SKM-1 treated with dmso at 0.1 percent for 144 hours (cell line): ENCODE data around the gene TARS2.

Source experiments
- DNase-seq: peaks from one replicate; lab custom pipeline; 2025; ENCODE audit not compliant: unreplicated experiment; lab: John Stamatoyannopoulos, UW

TARS2 gene

DNA sequence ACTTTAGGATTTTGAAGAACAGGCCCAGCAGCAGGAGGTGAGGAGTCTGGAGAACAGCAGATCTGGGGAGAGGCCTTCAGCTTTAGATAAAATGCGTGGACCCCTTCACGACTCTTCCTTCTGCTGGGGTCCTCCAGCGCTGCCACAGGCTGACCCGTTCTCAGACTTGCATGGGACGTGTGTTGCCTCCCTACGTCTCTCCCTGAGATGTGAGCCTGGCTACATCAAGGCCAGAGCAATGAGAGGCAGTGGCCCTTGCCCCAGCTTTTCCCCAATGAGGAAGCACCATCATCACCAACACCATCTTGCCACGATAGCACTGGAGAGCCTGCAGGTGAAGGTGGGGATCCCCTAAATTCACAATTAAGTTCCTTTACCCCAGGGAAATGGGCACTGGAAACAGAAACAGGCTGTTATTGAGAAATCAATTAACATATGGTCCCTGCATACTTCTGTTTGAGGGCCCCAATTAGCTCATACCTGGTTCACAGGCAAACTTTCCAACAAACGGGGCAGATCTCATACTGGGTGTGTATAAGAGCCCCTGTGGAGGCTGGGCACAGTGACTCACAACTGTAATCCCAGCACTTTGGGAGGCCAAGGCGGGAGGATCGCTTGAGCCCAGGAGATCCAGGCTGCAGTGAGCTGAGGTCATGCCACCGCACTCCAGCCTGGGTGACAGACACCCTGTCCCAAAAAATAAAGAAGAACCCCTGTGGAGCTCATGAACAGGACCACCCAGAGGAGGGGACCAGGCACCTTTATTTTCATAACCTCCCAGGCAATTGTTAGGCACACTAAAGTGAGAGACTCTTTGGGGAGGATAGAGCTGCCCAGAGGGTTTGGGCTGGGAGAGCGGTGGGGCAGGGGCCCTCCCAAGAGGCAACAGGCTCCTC, 49.9 kb downstream of the TARS2 start:
- DNase-seq: no peak

DNA sequence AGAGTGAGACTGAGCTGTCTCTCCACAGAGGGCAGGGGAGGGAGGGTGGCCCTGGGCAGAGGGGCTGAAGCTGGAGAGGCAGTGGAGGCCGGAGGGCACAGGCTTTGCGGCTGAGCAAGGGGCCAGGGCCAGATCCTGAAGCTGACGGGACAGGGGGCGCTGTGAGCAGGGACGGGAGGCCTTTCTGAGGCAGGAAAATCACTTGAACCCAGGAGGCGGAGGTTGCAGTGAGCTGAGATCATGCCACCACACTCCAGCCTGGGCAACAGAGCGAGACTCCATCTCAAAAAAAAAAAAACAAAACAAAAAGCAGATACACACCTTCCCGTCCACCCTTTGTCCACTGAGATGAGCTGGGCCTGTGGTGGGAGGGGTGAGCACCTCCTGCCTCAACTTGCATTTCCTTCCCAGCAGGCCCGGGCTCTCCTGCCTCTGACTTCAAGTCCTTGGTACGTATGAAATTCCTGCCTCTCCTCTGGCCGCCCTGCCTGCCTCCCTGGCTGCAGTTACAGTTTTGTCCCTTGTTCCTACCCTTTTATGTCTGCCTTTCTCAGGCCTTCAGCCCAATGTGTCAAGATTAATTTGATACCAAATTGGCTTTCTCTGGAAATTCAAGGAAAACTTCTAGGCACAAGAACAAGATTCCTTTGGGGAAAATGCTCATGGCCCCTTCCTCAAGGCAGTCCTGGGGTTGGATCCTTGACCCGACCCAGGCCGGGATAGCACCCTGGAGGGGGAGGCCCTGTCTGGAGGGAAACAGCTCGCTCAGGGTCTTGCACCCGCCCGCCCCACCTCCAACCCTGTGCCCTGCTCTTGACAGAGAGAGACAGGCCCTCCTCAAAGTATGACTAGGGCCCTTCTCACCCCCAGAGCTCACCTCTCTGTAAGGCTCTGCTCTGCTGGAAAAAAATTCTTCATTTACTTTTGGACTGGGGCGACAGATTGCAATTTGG, 50.8 kb downstream of the TARS2 start:
- no peak for DNase-seq

DNA sequence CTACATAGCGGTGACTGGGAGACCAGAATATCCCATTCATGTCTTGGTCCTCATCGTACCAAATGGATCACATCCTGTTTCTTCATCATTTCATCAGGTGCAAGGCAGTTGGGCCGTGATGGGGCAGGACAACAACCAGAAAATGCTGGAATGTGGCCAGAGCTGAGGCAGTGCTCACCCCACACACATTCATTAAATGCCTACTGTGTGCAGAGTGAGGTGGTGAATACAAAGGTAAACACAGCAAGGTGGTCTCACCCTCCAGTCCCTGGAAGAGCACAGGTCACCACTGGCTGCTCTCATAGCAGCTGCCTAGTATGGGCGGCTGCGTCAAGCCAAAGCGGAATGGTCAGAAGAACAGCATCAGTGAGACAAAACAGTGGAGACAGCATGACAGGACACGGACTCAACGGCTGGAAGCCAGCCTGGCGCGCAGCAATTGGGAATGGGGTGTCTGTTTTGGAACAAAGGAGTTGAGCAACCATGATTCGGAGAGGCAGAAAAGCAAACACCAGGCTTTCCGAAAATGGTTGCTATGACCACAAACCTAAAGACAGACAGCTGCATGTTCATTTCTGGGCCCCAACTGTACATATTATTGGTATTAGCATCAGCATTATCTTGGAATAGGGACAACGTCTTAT, 56.4 kb downstream of the TARS2 start:
- no peak for DNase-seq

DNA sequence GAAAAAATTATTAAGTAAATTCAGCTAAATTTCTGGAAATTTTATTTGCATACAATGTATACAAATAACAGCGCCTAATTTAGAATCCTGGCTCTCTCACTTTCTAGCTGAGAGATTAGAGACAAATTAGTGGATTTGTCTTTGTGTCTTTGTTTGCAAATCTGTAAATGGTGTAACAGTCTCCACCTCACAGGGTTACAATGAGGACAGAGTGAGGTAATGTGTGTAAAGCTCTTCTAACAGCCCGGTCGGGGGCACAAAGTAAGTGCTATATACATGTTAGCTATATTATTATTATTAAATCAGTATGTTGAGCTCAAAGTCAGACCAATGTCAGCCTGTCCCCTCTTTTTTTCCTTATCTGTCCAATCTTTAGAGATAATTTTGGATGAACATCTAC, 57.0 kb downstream of the TARS2 start:
- no peak for DNase-seq

DNA sequence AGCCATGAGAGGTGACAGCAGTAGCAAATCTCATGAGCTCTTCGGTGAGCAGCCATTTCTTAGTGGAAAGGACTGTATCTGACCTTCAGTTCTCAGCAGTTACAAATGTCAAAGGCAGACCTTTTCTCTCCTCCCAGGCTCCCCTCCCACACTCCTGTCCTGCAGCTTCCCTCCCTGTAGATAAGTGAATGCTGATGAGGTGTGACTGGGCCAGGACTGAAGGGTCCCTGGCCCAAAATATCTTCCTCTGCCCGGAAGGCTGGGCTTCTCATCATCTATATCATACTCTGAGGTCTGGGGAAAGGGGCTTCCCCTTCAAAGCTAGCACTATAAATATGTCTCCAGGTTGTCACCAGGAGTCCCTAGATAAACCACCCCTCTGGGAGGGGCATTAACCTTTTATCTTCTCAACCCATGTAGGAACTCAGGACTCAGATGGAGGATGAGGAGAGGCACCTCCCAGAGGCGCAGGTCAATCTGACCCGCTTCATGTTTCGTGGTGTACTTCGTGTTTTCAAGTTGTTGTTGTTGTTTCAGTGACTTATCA, 58.3 kb downstream of the TARS2 start:
- DNase-seq: no peak

DNA sequence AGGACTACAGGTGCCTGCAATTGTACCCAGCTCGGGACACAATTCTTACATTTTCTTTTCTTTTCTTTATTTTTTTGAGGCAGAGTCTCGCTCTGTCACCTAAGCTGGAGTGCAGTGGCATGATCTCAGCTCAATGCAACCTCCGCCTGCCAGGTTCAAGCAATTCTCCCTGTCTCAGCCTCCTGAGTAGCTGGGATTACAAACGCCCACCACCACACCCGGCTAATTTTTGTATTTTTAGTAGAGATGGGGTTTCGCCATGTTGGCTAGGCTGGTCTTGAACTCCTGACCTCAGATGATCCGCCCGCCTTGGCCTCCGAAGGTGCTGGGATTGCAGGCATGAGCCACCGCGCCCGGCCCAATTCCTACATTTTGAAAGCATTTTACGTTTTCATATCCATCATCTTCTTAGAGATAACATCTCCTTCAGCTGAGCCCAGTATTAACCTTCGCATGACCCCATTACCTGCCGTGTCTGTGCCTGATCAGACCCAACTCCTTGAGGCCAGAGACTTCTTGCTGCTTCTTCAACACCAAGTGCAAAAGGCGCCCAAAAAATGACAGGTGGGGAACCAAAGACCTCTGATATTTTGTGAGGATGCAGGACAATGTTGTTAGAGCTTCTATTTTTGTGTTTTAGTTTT, 59.2 kb downstream of the TARS2 start:
- DNase-seq: no peak

DNA sequence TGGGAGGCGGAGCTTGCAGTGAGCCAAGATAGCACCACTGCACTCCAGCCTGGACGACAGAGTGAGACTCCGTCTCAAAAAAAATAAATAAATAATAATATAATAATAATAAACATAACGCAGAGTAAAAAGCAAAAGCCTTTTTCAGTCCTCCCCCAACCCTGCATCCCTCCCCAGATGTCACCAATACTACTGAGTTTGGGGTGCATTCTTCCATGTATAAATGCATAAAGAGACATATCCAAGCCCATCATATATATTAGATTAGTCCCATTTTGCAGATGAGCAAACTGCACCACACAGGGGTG, 61.1 kb downstream of the TARS2 start:
- DNase-seq: no peak

DNA sequence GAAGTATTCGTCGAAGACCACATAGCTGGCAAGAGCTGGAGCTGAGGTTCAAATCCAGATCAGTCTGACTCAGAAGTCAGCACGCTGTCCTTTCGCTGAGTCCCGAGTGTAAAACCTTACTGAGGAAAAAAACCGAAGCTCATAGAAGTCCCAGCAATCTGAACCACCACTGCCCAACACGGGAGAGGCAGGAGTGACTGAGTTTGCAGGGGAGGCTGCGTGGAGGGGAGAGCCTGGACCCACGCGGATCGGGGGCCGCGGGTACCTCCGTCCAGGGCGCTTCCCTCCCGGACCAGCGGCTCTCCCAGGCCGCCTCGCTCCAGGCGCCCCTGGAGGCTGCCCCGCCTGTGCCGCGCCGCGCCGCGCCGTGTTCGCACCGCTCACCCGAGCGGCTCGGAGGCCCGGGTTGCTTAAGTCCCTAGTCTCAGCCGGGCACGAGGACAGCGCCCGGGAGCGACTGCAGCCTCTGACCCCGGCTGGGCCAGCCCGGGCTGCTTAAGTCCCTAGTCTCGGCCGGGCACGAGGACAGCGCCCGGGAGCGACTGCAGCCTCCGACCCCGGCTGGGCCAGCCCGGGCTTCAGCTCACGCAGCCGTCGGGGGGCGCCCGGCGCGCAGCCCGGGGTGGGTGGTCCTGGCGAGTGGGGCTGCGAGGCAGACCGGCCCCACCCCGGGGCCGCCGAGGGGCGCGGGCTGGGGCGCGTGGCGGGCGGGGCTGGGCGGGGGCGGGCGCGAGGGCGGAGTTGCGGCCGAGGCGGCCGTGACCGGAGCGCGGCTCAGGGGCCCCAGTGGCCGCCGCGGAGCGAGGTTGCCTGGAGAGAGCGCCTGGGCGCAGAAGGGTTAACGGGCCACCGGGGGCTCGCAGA, 61.6 kb downstream of the TARS2 start, which contains the start of gene ADAMTSL4:
Gene ADAMTSL4 (plus strand): TSS at position 777 of the 864 bp plus-strand sequence. CDS start 2,881 bp downstream, outside the sequence.
- peak; percentile 77 for DNase-seq

DNA sequence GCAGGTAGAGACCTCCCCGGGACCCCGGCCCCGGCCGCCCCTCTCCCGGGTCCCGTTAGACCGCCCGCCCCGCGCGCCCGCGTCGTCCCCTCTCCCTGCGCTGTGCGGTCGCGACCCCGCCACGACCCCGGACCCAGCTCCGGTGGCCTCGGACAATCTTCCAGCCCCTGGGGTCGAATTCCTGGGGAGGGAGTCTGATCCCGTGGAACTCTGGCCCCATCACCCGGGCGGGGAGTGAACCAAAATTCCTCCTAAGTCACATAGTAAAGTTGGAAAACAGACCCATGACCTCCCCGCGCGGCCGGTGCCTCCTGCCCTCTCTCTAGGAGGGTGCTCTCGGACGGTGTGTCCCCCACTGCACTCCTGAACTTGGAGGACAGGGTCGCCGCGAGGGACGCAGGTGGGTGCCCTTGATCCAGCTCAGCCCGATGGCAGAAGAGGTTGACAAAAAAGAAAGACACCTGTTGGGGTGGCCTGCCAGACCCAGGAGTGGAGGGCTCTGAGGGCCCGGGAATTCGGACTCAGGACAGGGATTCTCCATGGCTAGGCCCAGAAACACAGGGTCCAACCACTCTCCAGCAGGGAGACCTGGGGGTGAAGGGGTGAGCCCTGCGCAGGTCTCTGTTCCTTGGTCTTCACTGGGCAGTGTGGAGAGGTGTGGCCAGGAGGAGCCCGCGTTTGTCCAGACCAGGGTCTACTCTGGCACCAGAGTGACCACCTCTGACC, 62.4 kb downstream of the TARS2 start:
- no peak for DNase-seq

DNA sequence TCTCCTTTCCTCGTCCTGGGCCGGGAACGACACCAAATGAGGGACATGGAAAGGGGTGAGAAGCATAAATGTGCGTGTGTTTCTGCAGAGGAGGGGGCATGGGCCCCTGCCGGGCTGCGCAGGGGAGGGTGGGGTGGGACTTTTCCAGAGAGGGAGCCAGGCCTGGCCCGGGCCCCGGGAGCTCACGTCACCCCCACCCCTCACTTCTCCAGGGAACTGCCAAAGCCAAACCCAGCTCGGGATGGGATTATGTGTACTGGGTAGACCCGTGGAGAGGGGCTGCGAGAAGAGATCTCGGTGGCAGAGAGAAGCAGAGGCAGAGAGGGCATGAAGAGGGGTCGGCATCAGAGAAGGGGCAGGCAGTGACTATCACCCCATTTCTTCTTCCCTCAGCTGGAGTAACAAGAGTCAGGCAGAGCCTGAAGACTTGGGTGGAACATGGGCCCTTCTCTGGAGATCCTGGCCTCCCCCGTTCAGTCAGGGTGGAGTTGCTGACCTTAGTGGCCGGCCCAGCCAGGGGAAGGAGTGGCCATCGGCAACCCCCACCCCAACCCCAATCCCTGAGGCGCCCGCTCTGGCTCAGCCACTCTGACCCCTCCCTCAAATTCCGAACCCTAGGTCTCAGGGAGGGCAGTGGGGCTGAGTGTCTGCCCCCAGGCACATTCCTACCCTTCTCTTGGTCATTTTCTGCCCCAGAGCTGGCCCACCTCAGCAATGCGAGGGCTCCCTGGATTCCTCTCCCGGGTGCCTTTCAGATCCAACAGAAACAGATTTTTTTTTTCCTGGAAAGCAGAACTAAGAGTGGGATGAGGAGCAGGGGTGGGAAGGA, 63.2 kb downstream of the TARS2 start:
- no peak for DNase-seq

DNA sequence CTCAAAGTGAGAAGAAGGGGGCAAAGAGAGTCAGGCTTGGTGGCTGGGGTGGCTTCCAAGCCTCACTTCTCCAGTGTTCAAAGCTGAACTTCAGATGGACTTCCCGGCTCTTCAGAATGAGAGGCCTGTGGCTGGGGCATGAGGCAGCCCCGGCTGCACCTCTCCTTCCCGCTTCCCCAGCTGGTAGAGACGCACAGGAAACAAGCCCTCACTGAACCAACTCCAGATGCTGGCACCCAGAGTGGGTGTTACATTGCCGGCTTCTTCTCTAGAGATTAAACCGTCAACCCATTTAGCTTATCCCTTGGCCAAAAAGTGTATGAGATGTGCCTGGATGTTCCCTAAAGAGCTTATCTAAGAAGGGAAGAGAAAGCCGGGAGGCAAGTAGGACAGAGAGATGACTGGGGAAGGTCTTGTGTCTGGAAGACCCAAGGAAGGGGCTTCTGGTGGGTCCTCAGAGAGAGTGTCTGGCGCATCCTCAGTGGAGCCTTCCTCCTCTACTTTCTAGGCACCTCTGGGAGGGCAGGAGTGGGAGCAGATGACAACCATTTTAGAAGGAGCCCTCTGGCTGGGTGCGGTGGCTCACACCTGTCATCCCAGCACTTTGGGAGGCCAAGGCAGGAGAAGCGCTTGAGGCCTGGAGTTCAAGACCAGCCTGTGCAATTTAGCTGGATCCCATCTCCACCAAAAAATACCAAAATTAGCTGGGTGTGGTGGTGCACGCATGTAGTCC, 64.0 kb downstream of the TARS2 start:
- no peak for DNase-seq

DNA sequence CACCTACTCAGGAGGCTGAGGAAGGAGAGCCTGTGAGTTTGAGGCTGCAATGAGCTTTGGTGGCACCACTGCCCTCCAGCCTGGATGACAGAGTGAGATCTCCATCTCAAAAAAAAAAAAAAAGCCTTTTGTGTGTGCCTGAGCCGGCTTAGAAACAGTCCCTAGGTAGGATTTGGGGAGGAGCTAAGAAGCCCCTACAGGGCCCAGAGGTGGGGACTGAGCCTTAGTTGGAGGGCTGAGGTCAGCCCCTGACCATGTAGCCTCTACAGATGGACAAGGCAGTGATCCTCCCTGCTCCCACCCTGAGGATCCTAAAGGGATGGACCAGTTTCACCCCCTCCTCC, 64.5 kb downstream of the TARS2 start:
- DNase-seq: no peak

DNA sequence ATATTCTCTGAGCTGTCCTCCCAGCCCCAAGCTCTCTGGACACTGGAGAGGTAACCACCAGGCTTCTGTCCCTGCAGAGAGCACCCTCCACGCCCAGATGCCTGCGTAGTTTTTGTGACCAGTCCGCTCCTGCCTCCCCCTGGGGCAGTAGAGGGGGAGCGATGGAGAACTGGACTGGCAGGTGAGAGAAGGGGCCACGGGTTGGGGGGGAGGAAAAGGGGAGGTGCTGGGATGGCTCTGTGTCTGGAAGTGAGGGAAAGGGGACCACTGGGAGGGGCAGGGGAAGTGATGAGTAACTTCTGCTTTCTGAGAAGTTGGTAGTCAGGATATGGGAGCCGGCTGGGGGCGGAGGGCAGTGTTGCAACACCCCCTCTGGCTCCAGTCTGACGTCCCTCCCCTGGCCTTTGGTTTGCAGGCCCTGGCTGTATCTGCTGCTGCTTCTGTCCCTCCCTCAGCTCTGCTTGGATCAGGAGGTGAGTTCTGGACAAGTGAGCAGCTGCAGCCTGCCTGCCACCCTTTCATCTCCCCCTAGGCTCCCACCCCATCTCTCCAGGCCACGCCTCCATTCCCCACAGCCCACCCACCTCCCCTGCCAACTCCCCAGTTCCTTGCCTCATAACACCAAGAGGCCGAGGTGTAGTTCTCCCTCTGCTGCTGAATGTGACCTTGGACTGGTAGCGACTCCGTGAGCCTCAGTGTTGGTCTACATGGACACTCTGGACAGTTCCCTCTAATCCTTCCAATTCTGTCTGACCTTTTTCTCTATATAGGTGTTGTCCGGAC, 65.1 kb downstream of the TARS2 start:
- DNase-seq: peak; percentile 99

DNA sequence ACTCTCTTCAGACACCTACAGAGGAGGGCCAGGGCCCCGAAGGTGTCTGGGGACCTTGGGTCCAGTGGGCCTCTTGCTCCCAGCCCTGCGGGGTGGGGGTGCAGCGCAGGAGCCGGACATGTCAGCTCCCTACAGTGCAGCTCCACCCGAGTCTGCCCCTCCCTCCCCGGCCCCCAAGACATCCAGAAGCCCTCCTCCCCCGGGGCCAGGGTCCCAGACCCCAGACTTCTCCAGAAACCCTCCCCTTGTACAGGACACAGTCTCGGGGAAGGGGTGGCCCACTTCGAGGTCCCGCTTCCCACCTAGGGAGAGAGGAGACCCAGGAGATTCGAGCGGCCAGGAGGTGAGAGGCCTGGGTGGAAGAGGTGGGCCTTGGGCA, 65.7 kb downstream of the TARS2 start:
- no peak for DNase-seq

DNA sequence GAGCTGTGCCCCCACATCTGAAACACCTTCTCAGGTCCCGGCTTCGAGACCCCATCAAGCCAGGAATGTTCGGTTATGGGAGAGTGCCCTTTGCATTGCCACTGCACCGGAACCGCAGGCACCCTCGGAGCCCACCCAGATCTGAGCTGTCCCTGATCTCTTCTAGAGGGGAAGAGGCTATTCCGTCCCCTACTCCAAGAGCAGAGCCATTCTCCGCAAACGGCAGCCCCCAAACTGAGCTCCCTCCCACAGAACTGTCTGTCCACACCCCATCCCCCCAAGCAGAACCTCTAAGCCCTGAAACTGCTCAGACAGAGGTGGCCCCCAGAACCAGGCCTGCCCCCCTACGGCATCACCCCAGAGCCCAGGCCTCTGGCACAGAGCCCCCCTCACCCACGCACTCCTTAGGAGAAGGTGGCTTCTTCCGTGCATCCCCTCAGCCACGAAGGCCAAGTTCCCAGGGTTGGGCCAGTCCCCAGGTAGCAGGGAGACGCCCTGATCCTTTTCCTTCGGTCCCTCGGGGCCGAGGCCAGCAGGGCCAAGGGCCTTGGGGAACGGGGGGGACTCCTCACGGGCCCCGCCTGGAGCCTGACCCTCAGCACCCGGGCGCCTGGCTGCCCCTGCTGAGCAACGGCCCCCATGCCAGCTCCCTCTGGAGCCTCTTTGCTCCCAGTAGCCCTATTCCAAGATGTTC, 66.3 kb downstream of the TARS2 start:
- DNase-seq: no peak

DNA sequence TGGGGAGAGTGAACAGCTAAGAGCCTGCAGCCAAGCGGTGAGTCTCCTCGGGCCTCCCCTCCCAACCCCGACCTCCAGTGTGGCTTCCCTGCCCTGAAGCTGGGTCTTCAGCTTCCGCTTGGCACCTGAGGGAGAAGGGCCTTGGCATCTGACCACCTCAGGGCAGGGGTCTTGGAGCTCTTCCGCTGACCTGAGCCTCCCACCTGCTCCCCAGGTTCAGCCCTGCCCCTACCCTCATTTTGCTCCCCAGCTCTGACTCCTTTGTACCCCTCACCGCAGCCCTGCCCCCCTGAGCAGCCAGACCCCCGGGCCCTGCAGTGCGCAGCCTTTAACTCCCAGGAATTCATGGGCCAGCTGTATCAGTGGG, 66.8 kb downstream of the TARS2 start:
- DNase-seq: no peak
